Activated CD4-positive, alpha-beta memory T cell treated with anti-CD3 and anti-CD28 coated beads, Interleukin-2, amount 10 ng/mL, durations not matched to agents 7 days and 5 days (primary cell): ENCODE measurements around the gene TSPEAR. TPM values are rescaled to one million over a fixed set of nuclear protein-coding genes. Genes with fewer than 3 reads are reported as not detected.
"Not testable (repeated sequence)": the region's sequence is repeated elsewhere in the genome, so short reads cannot be mapped to it uniquely, and the experiment has no call there.

Experiments used
- CTCF ChIA-PET: fragments of 350-600 bp; sonication (Branson Sonifier 250); formaldehyde crosslinking; loops from one replicate; lab custom pipeline; 2021; ENCODE audit warnings: antibody characterized with exemption, inconsistent platforms; lab: Charles Lee
- POLR2A ChIA-PET: fragments of 350-600 bp; sonication (Branson Sonifier 250); formaldehyde crosslinking; loops from one replicate; lab custom pipeline; 2021; ENCODE audit warnings: antibody characterized with exemption; lab: Charles Lee
- DNase-seq: peaks from one replicate; pipeline ENCODE4 v3.0.0-alpha.2; 2020
- H3K27ac Mint-ChIP-seq: one replicate; pipeline ENCODE4 v1.8.0; 2021; ENCODE audit warnings: mild to moderate bottlenecking, mixed read lengths
- H3K27me3 Mint-ChIP-seq: one replicate; pipeline ENCODE4 v1.8.0; 2021; ENCODE audit warnings: mixed read lengths
- H3K36me3 Mint-ChIP-seq: one replicate; pipeline ENCODE4 v1.8.0; 2021; ENCODE audit warnings: low read depth, mixed read lengths
- H3K4me1 Mint-ChIP-seq: one replicate; pipeline ENCODE4 v1.8.0; 2021; ENCODE audit warnings: mixed read lengths
- H3K4me3 Mint-ChIP-seq: one replicate; pipeline ENCODE4 v1.8.0; 2021; ENCODE audit warnings: mild to moderate bottlenecking, mixed read lengths
- H3K9me3 Mint-ChIP-seq: one replicate; pipeline ENCODE4 v1.8.0; 2021; ENCODE audit warnings: mixed read lengths
- total RNA-seq, 2 experiments: library from RNA; stranded (reverse); gene quantifications; one replicate each; pipeline ENCODE4 v1.2.3, GENCODE V29; 2021

The TSPEAR gene
- total RNA-seq, 2 experiments from 2014 or later = not detected

DNA sequence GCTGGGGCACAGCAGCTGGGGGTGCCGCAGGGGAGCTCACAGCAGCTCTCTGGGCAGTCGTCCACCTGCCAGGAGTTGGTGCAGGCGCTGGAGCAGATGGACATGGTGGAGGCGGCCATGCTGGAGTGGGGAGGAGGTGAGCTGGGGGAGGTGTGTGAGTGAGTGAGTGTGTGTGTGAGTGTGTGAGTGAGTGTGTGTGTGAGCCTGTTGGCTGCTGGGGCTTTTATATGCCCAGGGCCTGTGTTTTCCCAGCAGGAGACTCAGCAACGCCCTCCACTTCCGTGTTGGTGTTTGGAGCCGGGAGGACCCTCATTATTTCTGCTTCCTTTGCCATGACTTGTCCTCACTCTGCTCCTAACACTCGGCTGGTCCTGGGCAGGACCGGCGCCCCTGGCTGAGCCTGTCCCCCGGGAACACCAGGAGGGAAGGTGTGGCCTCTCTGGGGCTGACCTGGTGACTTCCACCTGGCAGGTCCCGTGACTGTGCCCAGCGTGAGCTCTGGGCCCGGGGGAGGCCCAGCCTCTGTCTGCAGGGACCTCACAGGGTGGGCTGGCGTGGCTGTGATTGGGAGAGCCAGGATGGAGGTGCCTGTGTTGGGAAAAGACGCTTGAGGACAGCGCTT, 159.9 kb downstream of the TSPEAR start, which contains the start of gene KRTAP10-2:
TSS of gene KRTAP10-2 (minus strand) at position 166 of the 622 bp plus-strand sequence. CDS start at position 119, 47 bp downstream.
- no peak within 1 kb of the TSS for H3K27ac Mint-ChIP-seq
- peaks cover 15% of the 10 kb centered on the region for H3K36me3 Mint-ChIP-seq
- no peak for DNase-seq
- peaks cover 12% of the 10 kb centered on the region for H3K9me3 Mint-ChIP-seq
- no peaks in the 10 kb centered on the region for H3K27me3 Mint-ChIP-seq
- peaks cover 20% of the 10 kb centered on the region for H3K4me1 Mint-ChIP-seq
- H3K4me3 Mint-ChIP-seq = no peak within 1 kb of the TSS
- ChIA-PET POLR2A (interaction anchor here (0.6 kb wide), 1 partner anchor 17 kb away, joined by 3 read pairs; no protein-coding TSS in a partner anchor), CTCF (no interaction called here)

- Mint-ChIP-seq H3K36me3 (peaks cover 18% of the 10 kb centered on the region), H3K27ac (no peak overlapping the region), H3K4me3 (no peak overlapping the region), H3K27me3 (no peaks in the 10 kb centered on the region), H3K9me3 (peaks cover 13% of the 10 kb centered on the region), H3K4me1 (peaks cover 20% of the 10 kb centered on the region)
- POLR2A ChIA-PET = interaction anchor here (0.6 kb wide), 1 partner anchor 17 kb away, joined by 3 read pairs; no protein-coding TSS in a partner anchor
- CTCF ChIA-PET = no interaction called here
- DNase-seq = no peak
Measured at GRCh38 chr21:44550807-44551206, 160.6 kb downstream of the TSPEAR start.

- H3K27me3 Mint-ChIP-seq, H3K4me3 Mint-ChIP-seq, POLR2A ChIA-PET, H3K27ac Mint-ChIP-seq: not testable (repeated sequence)
- peak; percentile 15 for DNase-seq
- peaks cover 18% of the 10 kb centered on the region for H3K9me3 Mint-ChIP-seq
- CTCF ChIA-PET = interaction anchor here (1.1 kb wide), 1 partner anchor 40 kb away, joined by 3 read pairs; no protein-coding TSS in a partner anchor
- peaks cover 22% of the 10 kb centered on the region for H3K36me3 Mint-ChIP-seq
- H3K4me1 Mint-ChIP-seq = peaks cover 20% of the 10 kb centered on the region
Measured at GRCh38 chr21:44550285-44550684, 161.1 kb downstream of the TSPEAR start.

DNA sequence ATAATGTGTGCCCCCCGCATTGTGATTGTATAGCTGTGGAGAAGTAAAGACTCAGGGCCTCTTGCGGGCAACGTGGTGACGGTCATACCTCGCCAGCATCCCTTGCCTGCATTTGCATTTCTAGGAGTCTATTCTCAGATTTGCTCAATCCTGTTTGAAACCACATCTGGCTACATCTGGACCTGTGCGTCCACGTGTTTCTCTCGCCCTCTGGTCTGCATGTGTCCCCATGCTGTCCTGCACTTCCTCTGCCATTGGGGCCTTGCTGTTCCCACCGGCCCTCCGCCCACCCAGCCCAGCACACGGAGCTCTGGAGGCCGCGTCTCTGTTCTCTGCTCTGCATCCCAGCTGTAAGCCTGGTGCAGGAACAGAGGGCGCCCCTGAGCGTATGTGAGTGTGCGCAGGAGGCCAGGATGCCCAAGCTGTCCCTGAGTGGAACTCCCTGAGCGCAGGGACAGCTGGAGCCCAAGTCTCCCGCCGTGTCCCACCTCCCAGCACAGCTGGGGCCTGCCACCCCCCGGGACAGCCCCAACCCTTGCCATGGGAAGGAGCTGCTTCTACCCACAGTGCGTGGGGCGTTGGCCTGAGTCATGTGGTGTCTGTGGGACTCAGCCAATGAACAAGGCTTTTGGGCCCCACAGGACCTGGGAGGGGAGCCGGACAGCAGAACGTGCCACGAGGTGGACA, 161.7 kb downstream of the TSPEAR start:
- DNase-seq = peak; percentile 13
- H3K27ac Mint-ChIP-seq = no peak overlapping the region
- peaks cover 2% of the 10 kb centered on the region for H3K27me3 Mint-ChIP-seq
- H3K9me3 Mint-ChIP-seq = peaks cover 18% of the 10 kb centered on the region
- peaks cover 22% of the 10 kb centered on the region for H3K36me3 Mint-ChIP-seq
- CTCF ChIA-PET = interaction anchor here (1.1 kb wide), 1 partner anchor 39 kb away, joined by 3 read pairs; no protein-coding TSS in a partner anchor
- POLR2A ChIA-PET = interaction anchor here (0.7 kb wide), 1 partner anchor 69 kb away, joined by 3 read pairs; no protein-coding TSS in a partner anchor
- no peak overlapping the region for H3K4me3 Mint-ChIP-seq
- peaks cover 20% of the 10 kb centered on the region for H3K4me1 Mint-ChIP-seq

GRCh38 chr21:44548922-44549321, 162.4 kb downstream of the TSPEAR start:
- no peak for DNase-seq
- peaks cover 18% of the 10 kb centered on the region for H3K9me3 Mint-ChIP-seq
- H3K4me1 Mint-ChIP-seq = peaks cover 20% of the 10 kb centered on the region
- H3K27me3 Mint-ChIP-seq = peaks cover 2% of the 10 kb centered on the region
- H3K36me3 Mint-ChIP-seq = peaks cover 22% of the 10 kb centered on the region
- no peak overlapping the region for H3K4me3 Mint-ChIP-seq
- CTCF ChIA-PET = no interaction called here
- no peak overlapping the region for H3K27ac Mint-ChIP-seq
- POLR2A ChIA-PET = interaction anchor here (0.7 kb wide), 1 partner anchor 70 kb away, joined by 3 read pairs; no protein-coding TSS in a partner anchor

DNA sequence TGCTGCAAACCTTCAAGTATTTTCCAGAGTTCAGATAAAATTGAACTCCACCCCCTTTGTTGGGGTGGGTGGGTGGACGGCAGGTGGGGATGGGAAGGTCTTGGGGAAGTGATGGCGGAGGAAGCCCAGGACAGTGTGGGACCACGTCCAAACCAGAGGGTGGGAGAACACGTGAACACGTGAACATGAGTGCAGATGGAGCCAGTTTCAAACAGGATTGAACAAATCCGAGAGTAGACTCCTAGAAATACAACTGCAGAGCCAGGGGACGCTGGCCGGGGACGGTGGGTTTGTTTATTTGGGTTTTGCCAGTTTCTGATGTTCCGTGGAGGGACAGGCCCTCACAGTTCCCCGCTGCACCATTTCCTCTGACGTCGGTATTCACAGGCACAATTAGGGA, 163.0 kb downstream of the TSPEAR start:
- peaks cover 20% of the 10 kb centered on the region for H3K4me1 Mint-ChIP-seq
- POLR2A ChIA-PET = interaction anchor here (1.4 to 1.7 kb wide), 3 partner anchors 71 to 253 kb away, joined by 4 to 8 read pairs (median 6); partner anchors contain the start of genes KRTAP12-3 and UBE2G2
- H3K36me3 Mint-ChIP-seq = peaks cover 22% of the 10 kb centered on the region
- H3K27me3 Mint-ChIP-seq = peaks cover 2% of the 10 kb centered on the region
- H3K9me3 Mint-ChIP-seq = peaks cover 18% of the 10 kb centered on the region
- H3K27ac Mint-ChIP-seq = no peak overlapping the region
- no peak for DNase-seq
- no peak overlapping the region for H3K4me3 Mint-ChIP-seq
- CTCF ChIA-PET = no interaction called here

DNA sequence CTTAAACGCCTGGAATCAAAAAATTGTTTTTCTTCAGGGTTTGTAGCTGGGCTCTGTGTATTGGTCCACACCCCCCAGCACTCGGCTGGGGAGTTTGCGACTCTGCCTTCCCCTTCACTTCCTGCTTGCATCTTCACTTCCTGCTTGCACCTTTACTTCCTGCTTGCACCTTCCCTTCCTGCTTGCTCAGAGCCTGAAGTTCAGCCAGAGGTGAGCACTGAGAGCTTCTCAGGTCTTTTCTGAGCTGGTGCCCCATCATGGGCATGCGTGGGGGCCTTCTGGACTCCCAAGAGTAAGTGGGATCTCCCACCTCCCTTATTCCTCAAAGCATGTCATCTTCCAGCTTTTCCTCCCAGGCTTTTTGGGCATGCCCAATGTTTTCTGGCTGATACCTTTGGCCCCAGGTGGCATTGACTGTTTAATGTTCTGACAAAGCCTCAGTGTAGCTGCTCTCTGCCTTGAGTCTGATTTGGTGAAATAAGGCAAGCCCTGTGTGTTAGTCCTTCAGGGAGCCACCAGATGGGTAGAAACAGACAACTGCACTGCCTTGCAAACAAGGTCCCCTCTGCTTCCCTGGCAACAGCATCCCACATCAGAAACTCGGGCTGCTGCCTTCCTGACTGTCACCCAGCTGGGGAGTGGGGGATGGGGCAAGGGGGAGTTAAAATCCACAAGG, 163.6 kb downstream of the TSPEAR start:
- peaks cover 2% of the 10 kb centered on the region for H3K27me3 Mint-ChIP-seq
- CTCF ChIA-PET = interaction anchor here (0.9 to 1.1 kb wide), 2 partner anchors 10 to 37 kb away, joined by 3 to 4 read pairs; no protein-coding TSS in a partner anchor
- peak; percentile 53 for DNase-seq
- peak overlapping the region; percentile 46 for H3K27ac Mint-ChIP-seq
- H3K4me3 Mint-ChIP-seq = peak overlapping the region; percentile 45
- H3K36me3 Mint-ChIP-seq = peaks cover 22% of the 10 kb centered on the region
- POLR2A ChIA-PET = interaction anchor here (0.9 to 1.7 kb wide), 5 partner anchors 34 to 254 kb away, joined by 3 to 8 read pairs (median 4); partner anchors contain the start of genes KRTAP12-3 and UBE2G2
- peaks cover 20% of the 10 kb centered on the region for H3K4me1 Mint-ChIP-seq
- H3K9me3 Mint-ChIP-seq = peaks cover 18% of the 10 kb centered on the region

GRCh38 chr21:44544566-44544965, 166.8 kb downstream of the TSPEAR start:
- DNase-seq = no peak
- peaks cover 22% of the 10 kb centered on the region for H3K36me3 Mint-ChIP-seq
- no peak overlapping the region for H3K4me3 Mint-ChIP-seq
- H3K27ac Mint-ChIP-seq = no peak overlapping the region
- H3K4me1 Mint-ChIP-seq = peaks cover 20% of the 10 kb centered on the region
- H3K27me3 Mint-ChIP-seq = peaks cover 4% of the 10 kb centered on the region
- H3K9me3 Mint-ChIP-seq = peaks cover 18% of the 10 kb centered on the region
- ChIA-PET POLR2A (no interaction called here), CTCF (no interaction called here)

DNA sequence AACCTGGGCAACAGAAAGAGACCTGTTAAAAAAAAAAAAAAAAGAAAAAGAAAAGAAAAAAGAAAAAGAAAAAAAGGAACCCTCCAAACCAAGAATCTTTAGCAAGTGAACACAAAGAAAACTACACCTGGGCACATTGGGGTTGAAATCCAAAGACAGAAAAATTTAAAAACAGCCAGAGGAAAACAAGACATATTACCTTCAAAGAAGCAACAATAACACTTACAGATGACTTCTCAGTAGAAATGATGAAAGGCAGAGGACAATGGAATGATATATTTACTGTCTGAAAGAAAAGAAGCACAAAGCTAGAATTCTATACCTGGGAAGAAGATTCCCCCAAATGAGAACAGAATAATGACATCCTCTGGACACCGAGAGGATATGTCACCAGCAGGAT, 168.7 kb downstream of the TSPEAR start:
- POLR2A ChIA-PET = no interaction called here
- CTCF ChIA-PET = no interaction called here
- DNase-seq = no peak
- Mint-ChIP-seq H3K9me3 (peaks cover 17% of the 10 kb centered on the region), H3K4me3 (no peak overlapping the region), H3K27ac (no peak overlapping the region), H3K4me1 (peaks cover 9% of the 10 kb centered on the region), H3K27me3 (peaks cover 4% of the 10 kb centered on the region), H3K36me3 (peaks cover 20% of the 10 kb centered on the region)

- ChIA-PET CTCF (no interaction called here), POLR2A (no interaction called here)
- H3K36me3 Mint-ChIP-seq = peaks cover 5% of the 10 kb centered on the region
Measured at GRCh38 chr21:44540741-44541288, 170.6 kb downstream of the TSPEAR start.

DNA sequence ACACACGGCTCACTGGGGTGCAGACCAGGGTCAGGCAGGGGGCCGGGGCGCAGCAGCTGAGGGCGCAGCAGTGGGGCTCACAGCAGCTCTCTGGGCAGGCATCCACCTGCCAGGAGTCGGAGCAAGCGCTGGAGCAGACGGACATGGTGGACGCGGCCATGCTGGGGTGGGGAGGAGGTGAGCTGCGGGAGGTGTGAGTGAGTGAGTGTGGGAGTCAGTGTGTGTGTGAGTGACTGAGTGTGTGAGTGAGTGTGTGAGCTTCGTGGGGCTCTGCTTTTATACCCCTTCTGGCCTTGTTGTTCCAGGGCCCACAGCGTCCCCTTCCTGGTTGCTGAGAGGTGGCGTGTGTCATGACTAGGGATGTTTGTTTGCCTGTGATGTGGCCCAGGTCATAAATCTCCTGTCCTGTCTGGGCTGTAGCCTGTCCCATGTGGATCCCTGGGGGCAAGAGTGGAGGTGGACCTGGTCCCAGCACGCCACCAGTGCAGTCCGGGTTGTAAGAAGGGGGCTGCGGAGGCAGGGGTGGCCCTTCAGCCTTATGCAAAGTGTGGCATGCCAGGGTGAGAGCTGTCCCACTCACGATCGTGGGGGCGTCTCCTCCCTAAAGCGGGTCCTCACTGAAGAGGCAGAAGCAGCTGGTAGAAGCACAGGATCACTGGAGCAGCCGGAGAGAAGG, 171.2 kb downstream of the TSPEAR start, which contains the start of gene KRTAP10-1:
TSS of gene KRTAP10-1 (minus strand) at position 205 of the 676 bp plus-strand sequence. CDS start at position 160, 45 bp downstream.
- Mint-ChIP-seq H3K4me3 (no peak within 1 kb of the TSS), H3K4me1 (no peaks in the 10 kb centered on the region), H3K36me3 (no peaks in the 10 kb centered on the region), H3K27me3 (peaks cover 4% of the 10 kb centered on the region), H3K27ac (no peak within 1 kb of the TSS), H3K9me3 (no peaks in the 10 kb centered on the region)
- POLR2A ChIA-PET = no interaction called here
- no peak for DNase-seq
- CTCF ChIA-PET = no interaction called here

More at GRCh38 chr21:44540741-44541288, 170.6 kb downstream of the TSPEAR start:
- Mint-ChIP-seq H3K4me1 (no peaks in the 10 kb centered on the region), H3K4me3 (no peak overlapping the region), H3K27ac (no peak overlapping the region), H3K9me3 (peaks cover 5% of the 10 kb centered on the region), H3K27me3 (peaks cover 6% of the 10 kb centered on the region)
- DNase-seq = no peak

DNA sequence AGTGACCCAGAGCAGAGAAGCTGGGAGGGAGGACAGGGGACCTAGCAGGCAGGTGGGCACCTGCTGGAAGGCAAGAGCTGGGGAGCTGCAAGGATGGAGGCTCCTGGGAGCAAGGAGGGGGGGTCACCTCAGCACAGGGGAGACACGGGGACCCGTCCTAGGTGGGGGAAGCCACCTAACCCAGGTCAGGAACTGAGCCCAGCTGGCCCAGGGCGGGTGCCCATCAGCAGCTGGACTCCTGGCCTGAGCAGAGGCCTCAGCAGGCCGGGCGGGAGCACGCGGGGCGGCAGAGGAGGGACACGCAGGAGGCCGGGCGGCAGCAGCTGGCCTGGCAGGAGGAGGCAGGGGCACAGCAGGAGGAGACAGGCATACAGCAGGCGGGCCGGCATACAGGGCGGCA, 172.3 kb downstream of the TSPEAR start:
- Mint-ChIP-seq H3K4me1 (no peaks in the 10 kb centered on the region), H3K27me3 (peaks cover 4% of the 10 kb centered on the region), H3K4me3 (no peak overlapping the region), H3K9me3 (peaks cover 2% of the 10 kb centered on the region), H3K27ac (no peak overlapping the region), H3K36me3 (no peaks in the 10 kb centered on the region)
- ChIA-PET POLR2A (no interaction called here), CTCF (no interaction called here)
- no peak for DNase-seq
